IgD-negative memory B cell (primary cell): ENCODE data around the gene MYCN. TPM values are rescaled to one million over a fixed set of nuclear protein-coding genes. Genes with fewer than 3 reads are reported as not detected.

Experiments used
- H3K27ac Mint-ChIP-seq, 3 donors: one replicate each; pipeline ENCODE4 v1.8.0; 2020 to 2022; ENCODE audit warnings: mild to moderate bottlenecking in 3 of 3, mixed read lengths in 3 of 3, moderate library complexity in 1 of 3
- H3K27me3 Mint-ChIP-seq: one replicate; pipeline ENCODE4 v1.8.0; 2021; ENCODE audit warnings: mixed read lengths
- H3K36me3 Mint-ChIP-seq: one replicate; pipeline ENCODE4 v1.8.0; 2020; ENCODE audit warnings: mild to moderate bottlenecking, mixed read lengths
- H3K4me1 Mint-ChIP-seq, 3 donors: one replicate each; pipeline ENCODE4 v1.8.0; 2020 to 2022; ENCODE audit warnings: mixed read lengths in 3 of 3, mild to moderate bottlenecking in 1 of 3
- H3K4me3 Mint-ChIP-seq, 4 donors: one replicate each; pipeline ENCODE4 v1.8.0; 2020 to 2022; ENCODE audit warnings: mild to moderate bottlenecking in 4 of 4, mixed read lengths in 4 of 4, moderate library complexity in 3 of 4
- H3K9me3 Mint-ChIP-seq, 3 donors: one replicate each; pipeline ENCODE4 v1.8.0; 2020 to 2021; ENCODE audit warnings: mixed read lengths in 3 of 3, mild to moderate bottlenecking in 1 of 3
- polyA plus RNA-seq: library from polyadenylated mRNA; unstranded; fragments of 300-500 nt; fragmentation: Illumina TruSeq; gene quantifications from one replicate; pipeline ENCODE4 v1.2.3, GENCODE V29; 2021

The MYCN gene
- polyA plus RNA-seq, 1 donor from 2014 or later, result not detected

DNA sequence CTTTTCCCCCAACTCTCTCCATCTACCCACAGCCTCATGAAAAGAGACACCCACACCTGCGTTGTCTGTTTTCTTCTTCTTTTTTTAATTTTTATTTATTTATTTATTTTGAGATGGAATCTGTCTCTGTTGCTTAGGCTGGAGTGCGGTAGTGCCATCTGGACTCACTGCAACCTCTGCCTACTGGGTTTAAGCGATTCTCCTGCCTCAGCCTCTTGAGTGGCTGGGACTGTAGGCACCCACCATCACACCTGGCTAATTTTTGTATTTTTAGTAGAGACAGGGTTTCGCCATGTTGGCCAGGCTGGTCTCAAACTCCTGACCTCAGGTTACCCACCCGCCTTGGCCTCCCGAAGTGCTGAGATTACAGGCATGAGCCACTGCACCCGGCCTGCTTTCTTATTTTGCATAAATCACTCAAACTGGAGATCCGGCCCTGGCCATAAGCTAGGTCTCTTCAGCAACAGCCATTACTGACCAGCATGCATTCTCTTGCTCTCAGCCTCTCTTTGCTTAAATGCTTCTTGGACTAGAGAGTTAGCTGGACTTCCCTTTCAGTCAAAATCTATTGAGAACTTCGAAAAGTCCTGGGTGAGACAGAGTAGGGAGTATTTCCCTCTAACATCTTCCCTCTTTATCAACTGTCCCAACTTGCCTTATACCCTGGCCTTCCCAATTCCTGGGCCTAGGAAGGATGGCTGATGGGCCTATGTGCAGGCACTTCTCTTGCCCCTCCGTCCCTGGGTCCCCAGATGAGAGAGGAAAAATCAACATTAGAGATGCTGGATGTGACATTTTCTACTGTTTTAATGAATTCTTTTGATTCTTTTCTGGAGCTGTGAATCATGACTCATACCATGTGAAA lies 27.3 kb downstream of the MYCN start:
- Mint-ChIP-seq H3K27ac (peak overlapping the region in 1 of 3 donors; percentile 89), H3K9me3 (no peaks in the 10 kb centered on the region), H3K27me3 (peaks cover 11% of the 10 kb centered on the region), H3K36me3 (peaks cover 1% of the 10 kb centered on the region), H3K4me1 (peaks cover 1 to 9% (median 6%) of the 10 kb centered on the region in 3 donors), H3K4me3 (no peak overlapping the region)

DNA sequence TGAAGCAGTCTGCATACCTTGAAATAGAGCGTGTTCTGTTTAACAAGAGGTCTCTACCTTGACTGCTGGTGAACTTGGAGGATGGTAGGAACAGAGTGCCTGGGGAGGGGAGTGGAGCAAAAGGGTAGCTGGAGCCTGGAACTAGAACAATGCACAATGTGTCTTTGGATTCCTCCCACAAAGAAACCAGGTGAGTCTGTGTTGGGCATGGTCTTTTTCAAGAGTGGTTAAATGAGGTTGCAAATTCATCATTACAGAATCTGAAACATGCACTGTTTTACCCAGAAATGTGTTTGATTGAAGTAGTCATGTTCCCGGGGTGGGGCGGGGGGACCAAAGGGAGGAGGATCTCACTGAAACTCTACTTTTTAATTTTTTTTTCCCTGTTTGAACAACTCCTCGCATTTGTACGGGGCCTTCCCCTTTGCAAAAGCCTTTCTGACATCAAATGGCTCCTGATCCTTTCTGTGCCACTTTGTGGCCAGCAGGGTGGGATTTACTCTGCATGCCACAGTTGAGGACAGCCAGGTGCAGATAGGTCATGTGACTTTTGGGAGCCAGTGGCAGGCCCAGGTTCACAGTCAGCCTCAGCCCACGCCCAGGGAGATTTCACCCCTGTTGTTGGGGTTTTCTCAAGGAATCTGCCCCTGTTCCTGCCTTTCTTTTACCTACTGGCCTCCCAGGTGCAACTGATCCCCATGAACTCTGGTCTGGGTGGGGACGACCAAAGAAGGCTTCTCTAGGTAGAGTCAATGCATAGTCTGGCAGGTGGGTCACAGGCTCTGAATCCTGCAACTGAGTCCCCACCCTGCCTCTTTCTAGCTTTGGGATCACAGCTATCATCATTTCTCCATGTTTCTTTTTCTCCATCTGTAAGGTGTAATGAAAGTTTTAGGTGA lies 28.2 kb downstream of the MYCN start:
- Mint-ChIP-seq H3K27me3 (peaks cover 11% of the 10 kb centered on the region), H3K27ac (no peak overlapping the region), H3K36me3 (peaks cover 1% of the 10 kb centered on the region), H3K9me3 (no peaks in the 10 kb centered on the region), H3K4me1 (peaks cover 1 to 9% (median 6%) of the 10 kb centered on the region in 3 donors), H3K4me3 (no peak overlapping the region)

DNA sequence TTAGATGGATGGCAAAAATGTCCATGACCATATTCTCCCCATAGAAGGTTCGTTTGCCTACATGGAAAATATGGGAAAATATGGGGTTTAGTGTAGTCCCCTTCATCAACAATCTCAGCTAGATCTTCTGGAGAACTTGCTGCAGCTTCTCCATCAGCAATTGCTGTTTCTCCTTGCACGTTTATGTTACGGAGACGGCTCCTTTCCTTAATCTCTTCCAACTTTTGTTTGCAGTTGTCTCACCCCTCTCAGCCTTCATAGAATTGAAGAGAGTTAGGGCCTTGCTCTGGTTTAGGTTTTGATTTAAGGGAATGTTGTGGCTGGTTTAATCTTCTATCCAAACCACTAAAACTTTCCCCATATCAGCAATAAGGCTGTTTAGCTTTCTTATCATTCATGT lies 28.9 kb downstream of the MYCN start:
- H3K4me1 Mint-ChIP-seq, result peaks cover 1 to 9% (median 6%) of the 10 kb centered on the region in 3 donors
- peaks cover 11% of the 10 kb centered on the region for H3K27me3 Mint-ChIP-seq

DNA sequence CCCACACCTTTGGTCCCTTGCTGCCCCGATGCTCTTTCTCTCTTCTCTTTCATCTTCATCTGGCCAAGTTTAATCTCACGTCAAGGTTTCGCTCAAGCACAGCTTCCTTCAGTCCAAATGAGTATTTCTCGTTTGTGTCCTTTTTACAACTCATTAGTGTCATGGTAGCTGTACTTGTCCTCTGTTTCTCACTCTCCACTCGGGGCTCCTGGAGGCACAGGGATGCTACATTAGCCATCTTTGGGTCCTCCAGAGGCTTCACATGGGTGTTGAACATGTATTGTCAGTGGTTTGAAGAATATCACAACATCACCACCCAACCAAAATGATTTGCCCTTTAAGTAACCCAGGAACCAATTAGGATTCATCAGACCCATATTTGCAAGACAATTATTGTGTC lies 30.4 kb downstream of the MYCN start:
- Mint-ChIP-seq H3K27me3 (peaks cover 12% of the 10 kb centered on the region), H3K4me1 (peaks cover 0 to 8% (median 6%) of the 10 kb centered on the region in 3 donors), H3K9me3 (no peaks in the 10 kb centered on the region), H3K27ac (no peak overlapping the region), H3K4me3 (no peak overlapping the region), H3K36me3 (no peaks in the 10 kb centered on the region)

More for the DNA sequence above, 28.9 kb downstream of the MYCN start:
- H3K9me3 Mint-ChIP-seq, result no peaks in the 10 kb centered on the region
- H3K27ac Mint-ChIP-seq, result no peak overlapping the region
- H3K4me3 Mint-ChIP-seq, result no peak overlapping the region
- peaks cover 1% of the 10 kb centered on the region for H3K36me3 Mint-ChIP-seq

DNA sequence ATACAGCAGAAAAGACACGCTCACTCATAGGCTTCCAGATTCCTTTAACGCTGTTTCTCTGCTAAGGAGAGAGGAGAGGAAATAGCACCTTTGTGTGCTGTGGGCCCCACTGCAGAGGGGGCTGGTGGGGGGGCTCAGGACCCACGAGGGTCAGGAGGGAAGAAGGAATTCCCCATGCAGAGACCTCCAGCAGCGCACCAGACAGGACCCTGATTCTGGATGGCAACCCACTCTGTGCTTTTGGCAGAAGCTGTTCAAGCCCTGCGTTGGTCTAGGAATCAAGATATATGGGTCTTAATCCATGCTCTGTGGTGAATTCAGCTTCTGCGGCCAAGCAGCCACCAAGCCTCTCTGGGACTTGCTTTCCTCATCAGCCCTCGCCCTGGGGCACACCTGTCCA lies 31.0 kb downstream of the MYCN start:
- Mint-ChIP-seq H3K27me3 (peaks cover 11% of the 10 kb centered on the region), H3K36me3 (no peaks in the 10 kb centered on the region), H3K4me1 (peaks cover 0 to 3% (median 2%) of the 10 kb centered on the region in 3 donors), H3K4me3 (no peak overlapping the region), H3K27ac (no peak overlapping the region), H3K9me3 (no peaks in the 10 kb centered on the region)

DNA sequence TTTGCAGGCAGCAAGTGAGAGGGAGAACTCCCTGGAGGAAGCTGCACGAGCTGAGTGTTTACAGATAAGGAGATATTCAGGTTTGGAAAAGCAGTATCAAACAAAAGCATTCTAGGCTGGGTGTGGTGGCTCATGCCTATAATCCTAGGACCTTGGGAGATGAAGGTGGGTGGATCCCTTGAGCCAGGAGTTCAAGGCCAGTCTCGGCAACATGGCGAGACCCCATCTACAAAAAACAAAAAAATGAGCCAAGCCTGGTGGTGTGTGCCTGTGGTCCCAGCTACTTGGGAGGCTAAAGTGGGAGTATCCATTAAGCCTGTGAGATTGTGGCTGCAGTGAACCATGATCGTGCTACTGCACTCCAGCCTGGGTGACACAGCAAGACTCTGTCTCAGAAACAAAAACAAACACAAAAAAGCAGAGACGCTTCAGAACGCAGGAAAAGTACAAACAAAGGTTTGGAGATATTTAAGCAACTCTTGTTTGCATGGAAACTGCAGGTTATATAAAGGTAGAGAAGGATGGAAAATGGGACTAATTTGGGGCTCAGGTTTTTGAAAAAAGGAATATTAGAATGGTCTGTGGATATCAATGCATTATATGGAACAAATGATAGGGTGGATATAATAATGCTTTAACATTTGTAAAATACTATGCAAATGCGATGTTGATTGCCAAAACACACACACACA lies 31.6 kb downstream of the MYCN start:
- peaks cover 10% of the 10 kb centered on the region for H3K27me3 Mint-ChIP-seq
- H3K27ac Mint-ChIP-seq, result no peak overlapping the region
- H3K36me3 Mint-ChIP-seq, result no peaks in the 10 kb centered on the region

DNA sequence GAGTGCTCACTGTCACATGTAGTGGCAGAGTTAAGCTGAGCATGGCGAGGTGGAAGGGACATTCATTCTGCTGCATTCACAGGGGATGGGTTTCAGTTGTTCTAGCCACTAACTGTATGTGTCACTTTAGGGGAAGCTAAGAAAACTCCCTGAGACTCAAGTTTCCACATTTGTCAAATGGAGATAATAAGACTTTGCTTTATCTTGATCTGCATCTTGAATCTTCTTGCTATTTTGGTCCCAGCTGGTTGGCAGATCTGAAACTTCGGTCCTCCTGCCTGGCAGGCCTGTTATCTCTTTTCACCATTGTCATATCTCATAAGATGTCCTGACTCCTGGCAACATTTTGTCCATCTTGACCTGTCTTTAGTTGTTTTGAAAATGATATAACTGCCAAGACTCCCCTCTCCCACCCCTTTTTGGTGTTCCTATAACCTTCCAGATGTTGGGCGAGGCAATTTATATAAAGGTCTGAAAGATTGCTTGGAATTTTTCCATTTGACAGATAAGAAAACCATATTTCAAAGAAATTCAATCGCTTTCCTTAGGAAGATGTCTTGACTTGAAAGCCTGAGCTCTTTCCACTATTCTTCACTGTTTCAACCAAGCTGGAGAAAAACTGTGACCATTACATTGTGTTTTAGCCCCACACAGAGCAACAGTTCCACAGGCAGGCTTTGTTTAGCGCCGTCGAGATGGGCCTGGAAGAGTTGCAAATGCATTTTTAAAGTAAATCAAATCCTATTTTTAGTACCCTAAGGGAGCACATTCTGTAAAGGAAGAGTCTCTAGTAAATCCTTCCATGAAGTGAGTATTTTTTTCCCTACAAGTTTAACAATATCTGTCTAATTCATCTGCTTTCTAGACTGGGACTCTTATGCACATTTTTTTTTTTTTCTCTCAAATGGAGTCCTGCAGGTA lies 33.4 kb downstream of the MYCN start:
- Mint-ChIP-seq H3K4me1 (no peaks in the 10 kb centered on the region), H3K9me3 (no peaks in the 10 kb centered on the region)

More for the DNA sequence above, 31.6 kb downstream of the MYCN start:
- Mint-ChIP-seq H3K9me3 (no peaks in the 10 kb centered on the region), H3K4me1 (peaks cover 0 to under 1% (median 0%) of the 10 kb centered on the region in 3 donors), H3K4me3 (no peak overlapping the region)

DNA sequence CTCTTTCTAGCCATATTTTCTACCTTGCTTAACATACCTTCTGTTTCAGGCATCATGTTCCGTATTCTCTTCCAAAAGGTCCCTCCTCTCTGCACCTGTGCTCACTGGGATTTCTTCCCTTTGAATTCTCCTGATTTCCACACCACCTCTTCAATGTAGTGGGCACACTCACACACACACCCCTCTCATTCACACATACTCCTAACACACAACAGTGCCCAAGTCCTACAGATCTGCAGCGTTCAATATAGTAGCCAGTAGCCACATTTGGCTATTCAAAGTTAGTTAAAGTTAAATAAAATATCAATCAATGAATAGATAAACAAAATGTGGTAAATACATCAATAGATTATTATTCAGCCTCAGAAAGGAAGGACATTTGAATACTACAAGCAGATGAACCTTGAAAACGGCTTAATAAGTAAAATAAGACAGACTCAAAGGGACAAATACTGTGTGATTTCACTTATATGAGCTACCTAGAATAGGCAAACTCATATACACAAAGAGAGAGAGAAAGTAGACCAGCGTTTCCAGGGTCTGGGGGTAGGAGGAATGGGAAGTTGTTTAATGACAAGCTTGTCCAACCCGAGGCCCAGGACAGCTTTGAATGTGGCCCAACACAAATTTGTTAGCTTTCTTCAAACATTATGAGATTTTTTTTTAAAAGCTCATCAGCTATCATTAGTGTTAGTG lies 34.4 kb downstream of the MYCN start:
- peaks cover 10% of the 10 kb centered on the region for H3K27me3 Mint-ChIP-seq
- H3K36me3 Mint-ChIP-seq, result no peaks in the 10 kb centered on the region
- no peak overlapping the region for H3K4me3 Mint-ChIP-seq
- no peaks in the 10 kb centered on the region for H3K4me1 Mint-ChIP-seq
- H3K9me3 Mint-ChIP-seq, result no peaks in the 10 kb centered on the region
- no peak overlapping the region for H3K27ac Mint-ChIP-seq

More for the DNA sequence above, 33.4 kb downstream of the MYCN start:
- Mint-ChIP-seq H3K36me3 (no peaks in the 10 kb centered on the region), H3K4me3 (no peak overlapping the region), H3K27me3 (peaks cover 10% of the 10 kb centered on the region), H3K27ac (no peak overlapping the region)

DNA sequence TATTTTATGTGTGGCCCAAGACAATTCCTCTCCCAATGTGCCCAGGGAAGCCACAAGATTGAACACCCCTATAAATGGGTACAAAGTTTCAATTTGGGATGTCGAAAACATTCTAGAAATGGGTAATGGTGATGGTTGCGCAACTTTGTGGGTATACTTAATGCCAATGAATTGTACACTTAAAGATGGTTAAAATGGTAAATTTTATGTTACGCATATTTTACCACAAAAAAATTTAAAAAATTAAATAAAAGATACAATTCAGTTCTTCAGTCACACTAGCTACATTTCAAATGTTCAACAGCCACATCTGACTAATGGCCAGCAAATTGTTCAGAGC lies 34.9 kb downstream of the MYCN start:
- no peaks in the 10 kb centered on the region for H3K36me3 Mint-ChIP-seq
- no peak overlapping the region for H3K27ac Mint-ChIP-seq
- no peak overlapping the region for H3K4me3 Mint-ChIP-seq
- peaks cover 10% of the 10 kb centered on the region for H3K27me3 Mint-ChIP-seq
- peaks cover 0 to 4% (median 0%) of the 10 kb centered on the region in 3 donors for H3K9me3 Mint-ChIP-seq
- no peaks in the 10 kb centered on the region for H3K4me1 Mint-ChIP-seq

DNA sequence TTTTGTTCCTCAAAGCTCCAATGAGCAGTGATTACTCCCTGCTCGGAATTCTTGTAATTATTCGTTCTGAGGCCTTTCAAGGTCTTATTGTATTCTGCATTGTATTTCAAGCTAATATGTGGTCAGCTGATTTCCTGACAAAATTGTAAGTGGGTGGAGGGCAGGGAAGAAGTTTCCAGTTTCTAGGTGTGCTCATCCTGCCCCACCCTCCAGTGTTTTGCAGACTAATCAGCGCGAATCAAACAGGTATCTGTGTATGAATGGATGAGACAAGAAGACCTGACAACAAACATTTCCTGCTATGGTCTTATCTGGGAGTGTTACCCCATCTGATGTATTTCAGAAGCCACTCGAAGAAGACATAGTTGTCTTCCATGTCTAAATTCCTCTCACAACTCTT lies 35.3 kb downstream of the MYCN start:
- H3K27ac Mint-ChIP-seq, result no peak overlapping the region
- peaks cover 0 to 4% (median 0%) of the 10 kb centered on the region in 3 donors for H3K9me3 Mint-ChIP-seq
- no peak overlapping the region for H3K4me3 Mint-ChIP-seq
- H3K36me3 Mint-ChIP-seq, result no peaks in the 10 kb centered on the region
- no peaks in the 10 kb centered on the region for H3K4me1 Mint-ChIP-seq
- H3K27me3 Mint-ChIP-seq, result peaks cover 5% of the 10 kb centered on the region

DNA sequence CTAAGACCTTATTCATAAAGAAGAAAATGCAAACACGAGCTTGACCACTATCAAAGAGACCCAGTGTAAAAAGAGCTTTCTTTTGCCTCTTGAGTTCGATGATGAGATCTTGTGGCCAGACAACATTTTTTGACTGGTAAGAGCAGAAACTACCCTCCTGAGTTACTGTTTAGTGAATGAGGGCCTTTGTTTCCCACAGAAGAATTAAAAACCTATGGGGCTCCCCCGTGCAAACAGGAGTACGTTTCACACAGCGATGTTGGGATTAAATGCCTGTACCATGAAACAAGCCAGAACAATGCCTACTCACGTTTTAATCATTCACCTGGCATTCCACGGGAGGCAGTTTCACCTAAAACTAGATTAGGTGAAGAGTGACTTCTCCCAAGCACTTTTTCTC lies 36.0 kb downstream of the MYCN start:
- Mint-ChIP-seq H3K36me3 (no peaks in the 10 kb centered on the region), H3K9me3 (peaks cover 0 to 4% (median 0%) of the 10 kb centered on the region in 3 donors), H3K4me1 (no peaks in the 10 kb centered on the region), H3K27me3 (peaks cover 4% of the 10 kb centered on the region), H3K27ac (no peak overlapping the region), H3K4me3 (no peak overlapping the region)

DNA sequence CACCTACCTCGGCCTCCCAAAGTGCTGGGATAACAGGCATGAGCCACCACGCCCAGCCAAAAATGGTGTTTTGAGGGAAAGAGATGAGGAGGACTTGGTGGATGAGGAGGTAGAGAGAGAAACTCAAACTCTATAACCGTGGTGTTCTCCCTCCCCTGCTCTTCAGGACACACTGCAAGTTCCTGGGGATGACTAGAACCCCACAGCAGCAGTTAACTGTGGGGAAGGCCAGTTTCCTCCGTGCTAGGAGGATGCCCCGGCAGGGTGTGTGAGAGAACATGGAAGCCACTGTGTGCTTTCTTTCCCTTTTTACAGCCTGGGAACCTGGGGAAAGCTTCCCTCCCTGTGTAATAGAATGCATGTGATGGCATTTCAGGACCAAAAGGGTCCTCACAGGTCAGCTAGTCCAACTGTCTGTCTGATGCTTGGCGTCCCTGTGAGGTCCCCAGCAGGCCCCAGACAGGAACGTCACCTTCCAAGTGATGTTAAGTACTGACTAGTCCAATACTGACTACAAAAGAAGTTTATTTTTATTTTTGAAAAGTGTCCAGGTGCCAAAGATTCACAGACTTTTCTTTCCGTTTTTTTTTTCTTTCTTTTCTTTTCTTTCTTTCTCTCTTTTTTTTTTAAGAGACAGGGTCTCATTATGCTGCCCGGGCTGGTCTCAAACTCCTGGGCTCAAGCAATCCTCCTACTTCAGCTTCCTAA lies 38.9 kb downstream of the MYCN start:
- H3K4me1 Mint-ChIP-seq, result no peaks in the 10 kb centered on the region
- peaks cover 0 to 4% (median 0%) of the 10 kb centered on the region in 3 donors for H3K9me3 Mint-ChIP-seq
- H3K27me3 Mint-ChIP-seq, result peaks cover 2% of the 10 kb centered on the region
- no peak overlapping the region for H3K27ac Mint-ChIP-seq
- no peak overlapping the region for H3K4me3 Mint-ChIP-seq
- H3K36me3 Mint-ChIP-seq, result no peaks in the 10 kb centered on the region
